CD4-positive, alpha-beta T cell (primary cell): ENCODE measurements around the gene PTPN23. TPM values are rescaled to one million over a fixed set of nuclear protein-coding genes. Genes with fewer than 3 reads are reported as not detected.

Experiments used
- ATAC-seq: fragments of 200-7000 bp; cut with Tn5 transposase; one replicate; pipeline ENCODE4 v1.10.0; 2022; ENCODE audit warnings: mild to moderate bottlenecking; ENCODE audit not compliant: poor library complexity
- CTCF ChIA-PET: fragments of 350-600 bp; sonication (Branson Sonifier 250); formaldehyde crosslinking; loops from one replicate; lab custom pipeline; 2021; ENCODE audit warnings: antibody characterized with exemption, inconsistent platforms; lab: Charles Lee
- POLR2A ChIA-PET: fragments of 350-600 bp; sonication (Branson Sonifier 250); formaldehyde crosslinking; loops from one replicate; lab custom pipeline; 2021; ENCODE audit warnings: antibody characterized with exemption, inconsistent platforms; lab: Charles Lee
- DNase-seq, 14 experiments: peaks; one replicate each; pipeline ENCODE4 v3.0.0-alpha.2; 2013 to 2020; ENCODE audit warnings: mixed read lengths in 2 of 14
- H3K27ac ChIP-seq, 2 donors: one replicate each; pipeline versions ENCODE4 v1.5.1 to v1.7.0; 2013; ENCODE audit warnings: low read length in 2 of 2, low read depth in 1 of 2, mild to moderate bottlenecking in 1 of 2
- H3K27me3 ChIP-seq, 2 experiments: 1 replicate in 1 of 2; 2 replicates in 1 of 2; pipeline versions ENCODE4 v1.6.1 to v1.7.0; 2013; ENCODE audit warnings: low read length in 2 of 2, control low read depth in 1 of 2, mild to moderate bottlenecking in 1 of 2, moderate library complexity in 1 of 2; ENCODE audit not compliant: insufficient read depth in 2 of 2, control insufficient read depth in 1 of 2
- H3K36me3 ChIP-seq: one replicate; pipeline ENCODE4 v1.6.1; 2013; ENCODE audit warnings: low read length, control low read depth; ENCODE audit not compliant: insufficient read depth
- H3K4me1 ChIP-seq: one replicate; pipeline ENCODE4 v1.6.1; 2013; ENCODE audit warnings: low read length, control low read depth; ENCODE audit not compliant: insufficient read depth
- H3K4me3 ChIP-seq: one replicate; pipeline ENCODE4 v1.5.1; 2013; ENCODE audit warnings: mild to moderate bottlenecking, low read length, moderate library complexity
- H3K9me3 ChIP-seq, 2 experiments: 1 replicate in 1 of 2; 2 replicates in 1 of 2; pipeline versions ENCODE4 v1.6.1 to v1.7.0; 2013; ENCODE audit warnings: low read length in 2 of 2, mild to moderate bottlenecking in 2 of 2, control low read depth in 1 of 2, moderate library complexity in 1 of 2; ENCODE audit not compliant: control insufficient read depth in 1 of 2, insufficient read depth in 1 of 2
- H3K27ac Mint-ChIP-seq: one replicate; pipeline ENCODE4 v1.8.0; 2020; ENCODE audit warnings: mixed read lengths
- H3K27me3 Mint-ChIP-seq: one replicate; pipeline ENCODE4 v1.8.0; 2021; ENCODE audit warnings: mixed read lengths
- H3K36me3 Mint-ChIP-seq: one replicate; pipeline ENCODE4 v1.8.0; 2021; ENCODE audit warnings: low read depth, mixed read lengths
- H3K4me1 Mint-ChIP-seq: one replicate; pipeline ENCODE4 v1.8.0; 2021; ENCODE audit warnings: low read depth, mixed read lengths
- H3K4me3 Mint-ChIP-seq: one replicate; pipeline ENCODE4 v1.8.0; 2020; ENCODE audit warnings: mild to moderate bottlenecking, mixed read lengths
- H3K9me3 Mint-ChIP-seq: one replicate; pipeline ENCODE4 v1.8.0; 2020; ENCODE audit warnings: mixed read lengths
- intact Hi-C, 2 experiments: fragments of 100-400 bp; cut with DNase I in 1 of 2; cut with micrococcal nuclease in 1 of 2; formaldehyde crosslinking; loops; one replicate each; pipeline versions ENCODE4 v1.15.1 to v1.9.0; 2023 to 2025; cut with DNase I, micrococcal nuclease
- total RNA-seq, 174 experiments: library from RNA in 2 of 174; stranded (reverse) in 2 of 174; gene quantifications; one replicate each; pipeline ENCODE4 v1.2.3 and lab custom pipeline; 2021 to 2026
- TF ChIP-seq, protein P1 (sequence below): fragments of 200-600 bp; IDR thresholded peaks from one replicate; pipeline ENCODE4 v1.8.0; 2022; ENCODE audit warnings: antibody characterized with exemption, mild to moderate bottlenecking

PTPN23 gene
- total RNA-seq, 2 experiments from 2014 or later = 27.3 to 35.7 TPM

DNA sequence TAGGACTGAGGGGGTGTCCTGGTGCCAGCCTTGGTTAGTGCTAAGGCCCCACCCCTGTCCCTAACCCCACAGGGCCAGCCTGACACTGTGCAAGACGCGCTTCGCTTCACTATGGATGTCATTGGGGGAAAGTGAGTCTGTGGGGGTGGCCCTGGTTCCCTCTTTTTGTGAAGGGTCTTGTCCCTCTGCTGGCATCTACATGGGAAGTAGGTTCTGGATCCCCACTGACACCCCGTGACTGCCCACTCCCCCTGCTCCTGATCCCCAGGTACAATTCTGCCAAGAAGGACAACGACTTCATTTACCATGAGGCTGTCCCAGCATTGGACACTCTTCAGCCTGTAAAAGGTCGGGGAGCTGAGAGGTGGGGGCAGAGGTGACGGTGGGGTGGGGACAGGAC is 26.4 kb downstream of the PTPN23 start:
- peaks cover 75% of the 10 kb centered on the region for H3K36me3 ChIP-seq
- H3K4me3 ChIP-seq = no peak overlapping the region
- CTCF ChIA-PET = interaction anchor here (0.6 kb wide), 1 partner anchor 17 kb away, joined by 3 read pairs; no protein-coding TSS in a partner anchor
- H3K27me3 Mint-ChIP-seq = no peaks in the 10 kb centered on the region
- no peak overlapping the region for H3K27ac ChIP-seq
- H3K27me3 ChIP-seq = no peaks in the 10 kb centered on the region
- H3K9me3 Mint-ChIP-seq = no peaks in the 10 kb centered on the region
- POLR2A ChIA-PET = no interaction called here
- DNase-seq = no peak
- peaks cover 3% of the 10 kb centered on the region for H3K4me1 ChIP-seq
- H3K27ac Mint-ChIP-seq = no peak overlapping the region
- H3K36me3 Mint-ChIP-seq = peaks cover 39% of the 10 kb centered on the region
- H3K4me1 Mint-ChIP-seq = no peaks in the 10 kb centered on the region
- H3K4me3 Mint-ChIP-seq = no peak overlapping the region
- TF ChIP-seq, protein P1, sequence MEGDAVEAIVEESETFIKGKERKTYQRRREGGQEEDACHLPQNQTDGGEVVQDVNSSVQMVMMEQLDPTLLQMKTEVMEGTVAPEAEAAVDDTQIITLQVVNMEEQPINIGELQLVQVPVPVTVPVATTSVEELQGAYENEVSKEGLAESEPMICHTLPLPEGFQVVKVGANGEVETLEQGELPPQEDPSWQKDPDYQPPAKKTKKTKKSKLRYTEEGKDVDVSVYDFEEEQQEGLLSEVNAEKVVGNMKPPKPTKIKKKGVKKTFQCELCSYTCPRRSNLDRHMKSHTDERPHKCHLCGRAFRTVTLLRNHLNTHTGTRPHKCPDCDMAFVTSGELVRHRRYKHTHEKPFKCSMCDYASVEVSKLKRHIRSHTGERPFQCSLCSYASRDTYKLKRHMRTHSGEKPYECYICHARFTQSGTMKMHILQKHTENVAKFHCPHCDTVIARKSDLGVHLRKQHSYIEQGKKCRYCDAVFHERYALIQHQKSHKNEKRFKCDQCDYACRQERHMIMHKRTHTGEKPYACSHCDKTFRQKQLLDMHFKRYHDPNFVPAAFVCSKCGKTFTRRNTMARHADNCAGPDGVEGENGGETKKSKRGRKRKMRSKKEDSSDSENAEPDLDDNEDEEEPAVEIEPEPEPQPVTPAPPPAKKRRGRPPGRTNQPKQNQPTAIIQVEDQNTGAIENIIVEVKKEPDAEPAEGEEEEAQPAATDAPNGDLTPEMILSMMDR = no peak
- intact Hi-C loops = no loop called here
- ATAC-seq = no peak
- H3K9me3 ChIP-seq = no peaks in the 10 kb centered on the region

DNA sequence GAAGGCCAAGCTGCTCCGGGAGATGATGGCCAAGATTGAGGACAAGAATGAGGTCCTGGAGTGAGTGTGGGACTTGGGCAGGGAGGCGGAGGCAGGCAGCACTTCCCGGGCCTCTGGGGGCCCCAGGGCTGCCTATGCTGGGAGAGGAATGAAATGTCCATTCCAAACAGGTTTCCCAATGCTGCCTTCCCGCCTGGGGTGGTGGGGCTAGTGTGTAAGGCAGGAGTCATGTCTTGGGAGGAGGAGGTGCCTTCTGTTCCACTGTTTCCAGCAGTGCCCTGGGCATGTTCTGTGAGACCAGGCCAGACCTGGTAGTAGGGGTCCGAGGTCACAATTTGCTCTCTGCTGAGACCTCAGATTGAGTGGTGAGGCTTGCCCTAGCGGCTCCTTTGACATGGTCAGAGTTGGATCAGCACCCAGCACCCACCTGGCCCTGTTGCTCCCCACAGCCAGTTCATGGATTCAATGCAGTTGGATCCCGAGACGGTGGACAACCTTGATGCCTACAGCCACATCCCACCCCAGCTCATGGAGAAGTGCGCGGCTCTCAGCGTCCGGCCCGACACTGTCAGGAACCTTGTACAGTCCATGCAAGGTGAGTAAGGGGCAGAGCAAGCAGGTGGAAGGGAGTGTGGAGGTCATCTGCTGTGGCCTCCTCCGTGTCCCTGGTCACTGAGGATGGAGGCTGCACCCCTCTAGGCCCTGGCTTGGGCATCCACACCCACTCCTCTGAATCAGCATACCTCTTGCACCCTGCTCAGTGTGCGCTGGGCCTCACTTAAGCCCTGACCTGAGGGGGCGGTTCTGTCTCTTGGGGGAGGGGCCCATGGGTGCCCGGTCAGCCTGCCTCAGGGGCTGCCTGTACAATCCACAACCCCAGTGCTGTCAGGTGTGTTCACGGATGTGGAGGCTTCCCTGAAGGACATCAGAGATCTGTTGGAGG is 27.3 kb downstream of the PTPN23 start:
- intact Hi-C loops = no loop called here
- H3K9me3 ChIP-seq = no peaks in the 10 kb centered on the region
- peaks cover 3% of the 10 kb centered on the region for H3K4me1 ChIP-seq
- no peaks in the 10 kb centered on the region for H3K9me3 Mint-ChIP-seq
- ATAC-seq (no peak), DNase-seq (no peak)
- H3K4me3 Mint-ChIP-seq = no peak overlapping the region
- H3K36me3 ChIP-seq = peaks cover 80% of the 10 kb centered on the region
- H3K4me1 Mint-ChIP-seq = no peaks in the 10 kb centered on the region
- no peaks in the 10 kb centered on the region for H3K27me3 ChIP-seq
- peaks cover 48% of the 10 kb centered on the region for H3K36me3 Mint-ChIP-seq
- CTCF ChIA-PET = no interaction called here
- H3K27ac Mint-ChIP-seq = peak overlapping the region; percentile 27
- no peak overlapping the region for H3K27ac ChIP-seq
- TF ChIP-seq, protein P1 = no peak
- POLR2A ChIA-PET = interaction anchor here (1.4 kb wide), 1 partner anchor 67 kb away, joined by 3 read pairs; no protein-coding TSS in a partner anchor
- H3K4me3 ChIP-seq = no peak overlapping the region
- no peaks in the 10 kb centered on the region for H3K27me3 Mint-ChIP-seq

DNA sequence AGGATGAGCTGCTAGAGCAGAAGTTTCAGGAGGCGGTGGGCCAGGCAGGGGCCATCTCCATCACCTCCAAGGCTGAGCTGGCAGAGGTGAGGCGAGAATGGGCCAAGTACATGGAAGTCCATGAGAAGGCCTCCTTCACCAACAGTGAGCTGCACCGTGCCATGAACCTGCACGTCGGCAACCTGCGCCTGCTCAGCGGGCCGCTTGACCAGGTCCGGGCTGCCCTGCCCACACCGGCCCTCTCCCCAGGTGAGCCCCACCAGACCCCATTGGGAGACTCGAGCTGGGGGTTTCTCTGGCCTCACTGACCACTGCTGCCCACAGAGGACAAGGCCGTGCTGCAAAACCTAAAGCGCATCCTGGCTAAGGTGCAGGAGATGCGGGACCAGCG is 28.0 kb downstream of the PTPN23 start:
- H3K36me3 Mint-ChIP-seq = peaks cover 49% of the 10 kb centered on the region
- H3K4me3 Mint-ChIP-seq = no peak overlapping the region
- intact Hi-C loops = no loop called here
- Histone ChIP-seq H3K9me3 (no peaks in the 10 kb centered on the region), H3K27ac (no peak overlapping the region), H3K27me3 (no peaks in the 10 kb centered on the region), H3K4me1 (peaks cover 3% of the 10 kb centered on the region), H3K36me3 (peaks cover 82% of the 10 kb centered on the region), H3K4me3 (no peak overlapping the region)
- DNase-seq (no peak), ATAC-seq (no peak)
- H3K4me1 Mint-ChIP-seq = no peaks in the 10 kb centered on the region
- no peaks in the 10 kb centered on the region for H3K9me3 Mint-ChIP-seq
- ChIA-PET POLR2A (interaction anchor here (1.4 kb wide), 1 partner anchor 66 kb away, joined by 3 read pairs; no protein-coding TSS in a partner anchor), CTCF (no interaction called here)
- no peaks in the 10 kb centered on the region for H3K27me3 Mint-ChIP-seq
- H3K27ac Mint-ChIP-seq = no peak overlapping the region
- TF ChIP-seq, protein P1 = no peak
